Left lung (tissue), 10 donors: ENCODE measurements around the gene ADCK1. TPM values are rescaled to one million over a fixed set of nuclear protein-coding genes. Genes with fewer than 3 reads are reported as not detected.
A peak's percentile ranks its signal among the peaks of the same experiment; 100 is the strongest.

ENCODE experiments used
- ATAC-seq: fragments of 200-7000 bp; cut with Tn5 transposase; one replicate; pipeline ENCODE4 v1.9.1; 2020; ENCODE audit warnings: moderate library complexity
- DNase-seq, 4 donors: peaks; one replicate each; pipeline ENCODE4 v3.0.0-alpha.2; 2013 to 2020
- H3K27ac ChIP-seq, 2 donors: fragments of 200-600 bp; sonication (generic) in 1 of 2; one replicate each; pipeline versions ENCODE4 v1.5.0 to v1.8.0; 2020 to 2021
- H3K27me3 ChIP-seq, 2 donors: fragments of 200-600 bp; sonication (generic) in 1 of 2; one replicate each; pipeline versions ENCODE4 v1.5.0 to v1.8.0; 2020 to 2021
- H3K36me3 ChIP-seq, 2 donors: fragments of 200-600 bp; sonication (generic) in 1 of 2; one replicate each; pipeline versions ENCODE4 v1.5.0 to v1.8.0; 2020 to 2021
- H3K4me1 ChIP-seq, 2 donors: fragments of 200-600 bp; one replicate each; pipeline ENCODE4 v1.8.0; 2021
- H3K4me3 ChIP-seq, 2 donors: fragments of 200-600 bp; sonication (generic) in 1 of 2; one replicate each; pipeline versions ENCODE4 v1.5.0 to v1.8.0; 2020 to 2021; ENCODE audit warnings: mild to moderate bottlenecking in 1 of 2
- H3K9me3 ChIP-seq, 2 donors: fragments of 200-600 bp; sonication (generic) in 1 of 2; one replicate each; pipeline versions ENCODE4 v1.5.0 to v1.8.0; 2020 to 2021
- intact Hi-C, 2 donors: fragments of 100-400 bp; cut with DNase I; formaldehyde crosslinking; loops; one replicate each; pipeline versions ENCODE4 v1.11.2 to v1.14.2; 2022
- polyA plus RNA-seq, 6 donors: library from polyadenylated mRNA; unstranded; fragments of 120-200 nt; gene quantifications; one replicate each; pipeline ENCODE4 v1.2.1, GENCODE V29; 2013; ENCODE audit not compliant: insufficient read length in 6 of 6
- total RNA-seq, 2 donors: library from RNA; stranded (reverse); fragmentation: NEBNext Ultra II Directional; extraction: Animal tissue kit (Norgen Biotek cat#: 25700); gene quantifications; one replicate each; pipeline ENCODE4 v1.2.1, GENCODE V29; 2021
- TF ChIP-seq, protein P1 (sequence below), 2 donors: fragments of 200-600 bp; sonication (generic) in 1 of 2; IDR thresholded peaks; one replicate each; pipeline versions ENCODE4 v1.5.0 to v1.8.0; 2021; ENCODE audit warnings: antibody characterized with exemption in 2 of 2
- donor health status: DM: no; HTN: yes; CAD: no.
- donor health status: DM: no; HTN: no; CAD: no.

The ADCK1 gene
- total and polyA plus RNA-seq, 8 donors, result 4.8 to 10.3 (median 6.9) TPM

DNA sequence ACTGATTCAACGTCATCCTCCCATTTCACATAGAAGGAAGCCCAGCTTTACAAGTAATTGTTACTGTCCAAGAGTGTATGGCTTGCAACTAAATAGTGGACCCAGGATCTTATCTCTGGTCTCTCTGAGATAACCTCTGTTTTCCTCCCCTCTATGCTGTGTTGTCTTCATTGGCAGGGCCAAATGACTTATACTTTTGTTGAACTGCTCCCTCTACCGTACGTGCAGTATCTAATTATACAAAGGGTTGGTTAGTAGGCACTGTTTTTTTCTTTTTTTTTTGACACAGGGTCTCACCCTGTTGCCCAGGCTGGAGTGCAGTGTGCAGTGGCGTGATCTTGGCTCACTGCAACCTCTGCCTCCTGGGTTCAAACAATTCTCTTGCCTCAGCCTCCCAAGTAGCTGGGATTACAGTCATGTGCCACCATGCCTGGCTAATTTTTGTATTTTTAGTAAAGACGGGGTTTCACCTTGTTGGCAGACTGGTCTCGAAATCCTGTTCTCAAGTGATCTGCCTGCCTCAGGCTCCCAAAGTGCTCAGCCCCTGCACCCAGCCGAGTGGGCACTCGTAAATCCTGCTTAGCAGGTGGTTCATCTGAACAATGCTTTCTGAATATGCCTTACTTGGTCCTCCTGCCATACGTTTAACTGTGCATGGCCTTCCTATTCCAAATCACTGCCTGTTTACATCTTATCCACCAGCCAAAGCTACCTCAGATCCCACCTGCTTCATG is 162.1 kb downstream of the ADCK1 start:
- Histone ChIP-seq H3K4me3 (no peak overlapping the region), H3K27me3 (peaks cover 0 to 30% of the 10 kb centered on the region in 2 donors), H3K4me1 (peaks cover 0 to 9% of the 10 kb centered on the region in 2 donors), H3K9me3 (no peaks in the 10 kb centered on the region), H3K36me3 (no peaks in the 10 kb centered on the region), H3K27ac (no peak overlapping the region)
- ATAC-seq, result no peak
- no peak for DNase-seq
- TF ChIP-seq, protein P1, sequence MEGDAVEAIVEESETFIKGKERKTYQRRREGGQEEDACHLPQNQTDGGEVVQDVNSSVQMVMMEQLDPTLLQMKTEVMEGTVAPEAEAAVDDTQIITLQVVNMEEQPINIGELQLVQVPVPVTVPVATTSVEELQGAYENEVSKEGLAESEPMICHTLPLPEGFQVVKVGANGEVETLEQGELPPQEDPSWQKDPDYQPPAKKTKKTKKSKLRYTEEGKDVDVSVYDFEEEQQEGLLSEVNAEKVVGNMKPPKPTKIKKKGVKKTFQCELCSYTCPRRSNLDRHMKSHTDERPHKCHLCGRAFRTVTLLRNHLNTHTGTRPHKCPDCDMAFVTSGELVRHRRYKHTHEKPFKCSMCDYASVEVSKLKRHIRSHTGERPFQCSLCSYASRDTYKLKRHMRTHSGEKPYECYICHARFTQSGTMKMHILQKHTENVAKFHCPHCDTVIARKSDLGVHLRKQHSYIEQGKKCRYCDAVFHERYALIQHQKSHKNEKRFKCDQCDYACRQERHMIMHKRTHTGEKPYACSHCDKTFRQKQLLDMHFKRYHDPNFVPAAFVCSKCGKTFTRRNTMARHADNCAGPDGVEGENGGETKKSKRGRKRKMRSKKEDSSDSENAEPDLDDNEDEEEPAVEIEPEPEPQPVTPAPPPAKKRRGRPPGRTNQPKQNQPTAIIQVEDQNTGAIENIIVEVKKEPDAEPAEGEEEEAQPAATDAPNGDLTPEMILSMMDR (IDR thresholded peaks at IDR 0.05), result no peak
- intact Hi-C loops, result no loop called here

DNA sequence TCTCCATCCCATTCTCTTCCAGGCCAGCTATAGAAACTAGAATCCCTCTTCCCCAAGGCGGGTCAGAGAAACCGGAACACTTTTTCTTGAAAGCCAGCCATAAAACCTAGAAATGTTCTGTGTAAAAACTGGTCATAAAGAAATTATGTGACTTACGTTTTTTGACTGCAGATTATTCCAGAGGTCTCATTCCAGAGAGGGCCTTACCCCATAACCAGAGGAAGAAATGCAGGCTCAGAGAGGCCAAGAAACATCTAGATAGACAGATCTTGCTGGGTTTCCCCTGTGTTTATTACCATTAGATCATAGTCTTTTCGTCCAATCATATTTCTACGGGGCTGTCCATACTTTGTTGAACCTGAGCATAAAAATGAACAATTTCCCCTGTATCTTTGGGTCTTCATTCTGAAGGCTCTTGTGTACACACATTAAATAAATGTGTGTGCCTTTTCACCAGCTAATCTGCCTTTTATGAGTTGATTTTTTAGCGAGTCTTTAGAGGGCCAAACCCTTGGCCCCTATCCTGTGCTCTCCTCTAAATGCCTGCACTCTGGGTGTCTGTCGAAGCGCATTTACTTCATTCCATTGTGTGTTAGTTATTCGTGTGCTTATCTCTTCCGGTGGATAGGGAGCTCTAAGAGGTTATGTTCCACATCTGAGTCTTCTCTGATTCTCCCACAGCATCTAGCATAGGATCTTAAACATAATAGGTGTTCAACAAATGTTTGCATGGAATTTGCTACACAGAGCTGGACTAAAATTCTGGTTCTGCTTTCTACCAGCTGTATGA is 163.0 kb downstream of the ADCK1 start:
- Histone ChIP-seq H3K27me3 (peaks cover 0 to 32% of the 10 kb centered on the region in 2 donors), H3K27ac (no peak overlapping the region), H3K9me3 (no peaks in the 10 kb centered on the region), H3K4me1 (peaks cover 0 to 9% of the 10 kb centered on the region in 2 donors), H3K36me3 (no peaks in the 10 kb centered on the region), H3K4me3 (no peak overlapping the region)
- ATAC-seq, result no peak
- TF ChIP-seq, protein P1 (IDR thresholded peaks at IDR 0.05), result no peak
- intact Hi-C loops, result no loop called here
- DNase-seq, result no peak

DNA sequence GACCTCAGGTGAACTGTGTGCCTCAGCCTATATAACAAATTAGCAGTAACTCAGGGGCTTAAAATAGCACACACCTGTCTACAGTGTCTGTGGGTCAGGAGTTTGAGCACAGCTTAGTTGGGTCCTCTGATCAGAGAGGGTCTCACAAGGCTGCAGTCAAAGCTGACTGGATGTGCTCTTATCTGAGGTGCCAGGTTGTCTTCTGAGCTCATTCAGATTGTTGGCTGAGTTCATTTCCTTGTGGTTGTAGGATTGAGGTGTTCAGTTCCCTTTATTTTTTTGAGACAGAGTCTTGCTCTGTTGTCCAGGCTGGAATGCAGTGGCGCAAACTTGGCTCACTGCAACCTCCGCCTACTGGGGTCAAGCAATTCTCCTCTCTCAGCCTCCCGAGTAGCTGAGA is 164.7 kb downstream of the ADCK1 start:
- intact Hi-C loops, result no loop called here
- TF ChIP-seq, protein P1 (IDR thresholded peaks at IDR 0.05), result no peak
- H3K4me1 ChIP-seq, result peaks cover 0 to 9% of the 10 kb centered on the region in 2 donors
- no peaks in the 10 kb centered on the region for H3K9me3 ChIP-seq
- no peaks in the 10 kb centered on the region for H3K36me3 ChIP-seq
- H3K27ac ChIP-seq, result no peak overlapping the region
- ATAC-seq (no peak), DNase-seq (no peak)
- H3K27me3 ChIP-seq, result peaks cover 0 to 32% of the 10 kb centered on the region in 2 donors
- no peak overlapping the region for H3K4me3 ChIP-seq

DNA sequence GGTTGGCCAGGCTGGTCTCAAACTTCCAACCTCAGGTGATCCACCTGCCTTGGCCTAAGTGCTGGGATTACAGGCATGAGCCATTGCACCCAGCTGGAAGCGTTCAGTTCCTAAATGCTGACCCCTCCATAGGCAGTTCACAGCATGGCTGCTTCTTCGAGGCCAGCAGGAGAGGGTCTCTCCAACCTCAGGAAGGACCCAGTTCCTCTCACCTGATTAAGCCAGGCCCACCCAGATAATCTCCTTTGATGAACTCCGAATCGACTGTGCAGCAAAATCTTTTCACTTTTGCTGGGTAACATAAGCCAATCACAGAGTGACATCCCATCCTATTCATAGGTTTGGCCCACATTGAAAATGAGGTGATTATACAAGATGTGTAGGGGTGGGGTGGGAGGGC is 165.1 kb downstream of the ADCK1 start:
- H3K4me1 ChIP-seq, result peaks cover 0 to 9% of the 10 kb centered on the region in 2 donors
- intact Hi-C loops, result no loop called here
- peaks cover 0 to 32% of the 10 kb centered on the region in 2 donors for H3K27me3 ChIP-seq
- ATAC-seq (no peak), DNase-seq (no peak)
- H3K4me3 ChIP-seq, result no peak overlapping the region
- H3K9me3 ChIP-seq, result no peaks in the 10 kb centered on the region
- no peaks in the 10 kb centered on the region for H3K36me3 ChIP-seq
- H3K27ac ChIP-seq, result no peak overlapping the region
- TF ChIP-seq, protein P1 (IDR thresholded peaks at IDR 0.05), result no peak

DNA sequence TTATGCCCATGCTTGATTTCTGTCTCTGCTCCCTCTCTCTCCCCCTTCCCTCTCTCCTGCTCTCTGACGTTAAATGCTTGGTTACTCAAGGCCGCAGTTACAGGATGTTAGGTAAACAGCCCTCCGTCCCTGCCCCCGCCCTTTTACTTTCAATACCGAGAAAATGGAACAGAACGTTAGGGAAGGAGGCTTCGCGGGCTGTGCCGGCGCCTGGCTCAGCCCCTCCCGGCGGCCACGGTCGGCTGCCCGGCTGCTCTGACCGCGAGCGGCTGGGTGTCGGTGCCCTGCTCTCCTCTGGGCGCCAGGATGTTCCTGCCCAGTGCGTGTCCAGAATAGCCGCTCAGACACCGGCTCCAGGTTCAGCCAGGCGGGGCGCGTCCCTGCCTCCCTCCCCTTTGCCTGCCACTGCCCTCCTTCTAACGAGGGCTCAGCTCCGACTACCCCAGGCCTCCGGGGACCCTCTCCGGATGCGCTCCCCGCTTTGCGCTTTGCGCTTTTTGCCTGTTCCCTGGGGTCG is 166.1 kb downstream of the ADCK1 start:
- Histone ChIP-seq H3K27me3 (peaks cover 0 to 32% of the 10 kb centered on the region in 2 donors), H3K9me3 (no peaks in the 10 kb centered on the region), H3K27ac (no peak overlapping the region), H3K36me3 (no peaks in the 10 kb centered on the region), H3K4me3 (peak overlapping the region; percentile 19 to 32), H3K4me1 (peaks cover 0 to 9% of the 10 kb centered on the region in 2 donors)
- peak; percentile 84 for ATAC-seq
- DNase-seq, result peak in 2 of 4 donors; percentile 33 to 83
- intact Hi-C loops, result no loop called here
- TF ChIP-seq, protein P1 (IDR thresholded peaks at IDR 0.05), result no peak
